Retinal pigment epithelial cell (primary cell): Measurements from ENCODE around the gene PAOX.
"Not testable (repeated sequence)": the region's sequence is repeated elsewhere in the genome, so short reads cannot be mapped to it uniquely, and the experiment has no call there.

Experiments used
- DNase-seq: peaks from one replicate; pipeline ENCODE4 v3.0.0-alpha.2; 2010; ENCODE audit warnings: low read depth
- H3K4me3 ChIP-seq: 2 replicates; pipeline ENCODE4 v1.5.1; 2011; ENCODE audit warnings: mild to moderate bottlenecking, low read length, control low read depth, moderate library complexity
- CTCF ChIP-seq: conservative IDR thresholded peaks from 2 replicates; pipeline ENCODE4 v1.5.1; 2011; ENCODE audit warnings: low read depth, low read length, control low read depth, inconsistent platforms

Gene PAOX

DNA sequence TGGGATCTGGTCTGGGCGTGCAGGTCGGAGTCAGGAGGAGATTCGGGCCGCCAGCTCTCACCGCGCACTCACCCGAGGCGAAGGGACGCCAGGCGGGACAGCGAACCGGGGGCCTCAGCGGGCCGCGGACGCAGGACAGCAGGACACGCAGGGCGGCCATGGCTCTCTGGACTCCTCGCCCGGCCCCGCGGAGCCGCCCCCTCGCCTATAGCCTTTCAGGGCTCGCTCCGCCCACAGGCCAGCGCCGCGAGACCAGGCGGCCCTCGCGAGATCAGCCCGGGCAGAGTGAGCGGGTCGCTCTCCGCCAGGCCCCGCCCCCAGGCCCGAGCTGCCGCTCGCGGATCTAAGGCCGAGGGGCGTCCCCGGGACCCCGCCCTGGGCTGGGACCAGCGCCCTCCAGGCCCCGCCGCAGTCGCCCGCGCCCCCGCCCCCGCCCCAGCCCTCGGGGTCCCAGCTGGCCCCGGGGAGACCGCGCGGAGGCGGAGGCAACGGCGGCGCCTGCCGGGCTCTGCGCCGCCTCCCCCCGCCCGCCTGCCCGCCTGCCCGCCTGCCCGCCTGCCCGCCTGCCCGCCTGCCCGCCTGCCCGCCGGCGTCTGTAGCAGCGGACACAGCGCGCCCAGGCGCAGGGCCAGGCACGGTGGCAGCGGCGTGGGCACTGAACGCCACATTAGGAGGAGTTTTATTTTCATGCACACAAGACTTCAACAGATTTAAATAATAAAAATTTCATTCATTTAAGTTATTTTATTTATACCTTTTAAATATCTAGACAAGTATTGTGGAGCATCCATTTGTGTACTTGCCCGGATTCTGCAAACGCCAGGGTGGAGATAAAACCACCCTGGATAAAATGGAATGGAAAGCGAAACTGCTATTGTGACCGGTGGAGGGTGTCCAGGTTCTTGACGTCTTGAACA, 5.6 kb upstream of the PAOX start, which contains the start of gene ECHS1:
Gene ECHS1, minus strand, starts transcription at position 181 of the 917 bp plus-strand sequence. Its CDS starts 21 bp downstream, at position 160.
- no peak for TF ChIP-seq CTCF
- peak; percentile 57 for DNase-seq
- H3K4me3 ChIP-seq = peak within 1 kb of the TSS; percentile 76

DNA sequence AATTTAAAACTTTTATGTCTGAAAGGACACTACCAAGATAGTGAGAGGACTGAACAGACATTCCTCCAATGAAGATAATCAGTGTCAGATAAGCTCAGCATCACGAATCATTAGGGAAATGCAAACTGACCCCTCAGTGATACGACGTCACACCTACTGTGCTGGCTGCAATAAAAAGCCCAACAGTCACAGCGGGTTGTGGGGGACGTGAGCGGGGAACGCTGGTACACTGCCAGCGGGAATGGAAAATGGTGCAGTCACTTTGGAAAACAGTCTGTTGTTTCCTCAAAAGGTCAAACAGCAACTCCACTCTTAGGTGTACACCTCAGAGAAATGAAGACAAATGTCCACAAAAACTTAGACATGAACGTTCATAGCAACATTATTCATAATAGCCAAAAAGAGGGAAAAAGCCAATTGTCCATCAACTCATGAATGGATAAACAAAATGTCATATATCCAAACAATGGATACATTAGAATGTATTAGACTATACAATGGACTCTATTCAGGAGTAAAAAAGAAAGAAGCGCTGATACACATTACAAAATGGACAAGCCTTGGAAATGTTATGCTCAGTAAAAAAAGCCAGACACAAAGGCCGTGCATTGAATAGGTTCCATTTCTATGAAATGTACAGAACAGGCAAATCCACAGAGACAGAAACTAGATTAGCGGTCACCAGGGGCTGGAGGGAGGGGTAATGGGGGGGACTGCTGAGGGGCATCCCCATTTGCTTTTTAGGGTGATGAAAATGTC, 3.5 kb upstream of the PAOX start:
- no peak for TF ChIP-seq CTCF
- DNase-seq = no peak
- no peak overlapping the region for H3K4me3 ChIP-seq

GRCh38 chr10:133376183-133376582, 2.9 kb upstream of the PAOX start:
- DNase-seq, H3K4me3 ChIP-seq: not testable (repeated sequence)

DNA sequence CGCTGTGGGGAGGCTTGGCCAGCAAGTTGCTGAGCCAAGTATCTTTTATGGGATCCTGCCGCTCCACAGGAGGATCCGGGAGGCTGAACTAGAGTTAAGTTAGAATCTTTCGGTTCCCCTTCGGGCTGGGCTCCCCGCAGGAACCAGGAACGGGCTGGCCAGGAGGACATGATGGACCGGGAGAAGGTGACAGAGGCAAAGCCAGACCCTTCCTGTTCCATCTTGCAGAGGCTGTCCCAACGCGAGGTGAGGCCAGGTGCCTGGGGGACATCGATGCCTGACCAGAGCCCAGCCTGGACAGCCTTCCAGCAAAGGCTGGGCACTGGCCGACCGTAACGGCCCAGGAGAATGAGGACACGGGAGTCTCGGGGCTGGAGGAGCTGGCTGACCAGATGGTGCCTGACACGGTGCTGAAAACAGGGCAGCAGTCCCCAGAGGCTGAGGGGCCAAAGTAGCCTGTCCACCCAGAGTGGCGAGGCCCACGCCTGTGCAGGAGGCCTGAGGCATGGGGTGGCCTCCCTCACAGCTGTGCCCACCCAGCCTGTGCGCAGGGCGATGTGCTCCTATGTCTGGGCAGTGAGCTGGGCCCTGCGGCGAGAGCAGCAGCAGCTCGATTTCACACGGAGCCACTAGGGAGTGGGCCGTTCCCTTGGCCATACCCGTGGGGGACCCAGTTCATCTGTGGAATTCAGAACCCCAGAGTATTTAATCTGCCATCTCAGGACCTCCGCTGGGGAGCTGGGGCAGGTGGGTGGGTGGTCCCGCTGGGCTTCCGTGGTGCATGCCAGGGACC, 1.8 kb upstream of the PAOX start:
- no peak for TF ChIP-seq CTCF
- no peak overlapping the region for H3K4me3 ChIP-seq
- DNase-seq = no peak

- H3K4me3 ChIP-seq = peak overlapping the region; percentile 71
- no peak for TF ChIP-seq CTCF
- DNase-seq = no peak
Observed at GRCh38 chr10:133377818-133378250, 1.2 kb upstream of the PAOX start.

- DNase-seq = no peak
- peak overlapping the region; percentile 71 for H3K4me3 ChIP-seq
- TF ChIP-seq CTCF = no peak
Observed at GRCh38 chr10:133378251-133379096, 588 bp upstream of the PAOX start.
